Globus pallidus (tissue), 1 donor: Measurements from ENCODE around the gene HEPN1.

Experiments used
- DNase-seq: peaks from one replicate; pipeline ENCODE4 v3.0.0-alpha.2; 2015; ENCODE audit warnings: low spot score

HEPN1 gene

DNA sequence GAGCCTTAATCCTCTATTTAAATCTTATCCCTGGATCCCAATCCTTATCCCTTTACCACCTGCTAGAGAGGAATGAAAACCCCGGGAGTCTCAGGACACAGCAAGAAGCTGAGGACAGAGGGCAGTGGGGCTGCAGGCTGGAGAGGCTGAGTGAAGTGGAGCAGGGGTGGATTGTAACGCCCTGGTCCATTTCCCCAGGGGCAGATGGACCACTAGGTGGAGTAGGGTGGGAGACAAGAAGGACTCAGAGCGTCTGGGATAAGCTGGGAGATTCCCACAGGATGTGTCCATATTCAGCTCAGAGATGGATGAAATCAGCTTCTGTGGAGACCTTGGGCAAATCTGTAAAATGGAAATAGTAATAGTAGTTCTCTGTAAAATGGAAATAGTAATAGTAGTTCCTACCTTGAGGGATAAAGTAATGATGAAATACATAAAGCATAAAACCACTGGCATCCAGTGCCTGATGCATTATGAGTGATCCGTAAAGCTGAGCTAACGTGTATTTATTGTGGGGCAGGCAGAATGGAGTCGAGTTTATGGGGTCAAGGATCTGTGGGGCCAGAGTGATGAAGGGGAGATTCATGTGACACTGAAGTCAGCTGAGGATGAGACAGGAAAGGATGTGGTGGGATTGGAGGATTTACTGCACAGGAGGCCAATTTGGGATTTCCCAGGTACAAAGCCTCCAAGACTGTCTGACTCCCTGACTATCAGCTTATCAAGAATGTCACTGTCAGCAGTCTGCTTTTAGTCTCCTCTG is 19.5 kb upstream of the HEPN1 start:
- no peak for DNase-seq

GRCh38 chr11:124900464-124900863 is 18.6 kb upstream of the HEPN1 start:
- no peak for DNase-seq

GRCh38 chr11:124902616-124903015 is 16.4 kb upstream of the HEPN1 start:
- no peak for DNase-seq

DNA sequence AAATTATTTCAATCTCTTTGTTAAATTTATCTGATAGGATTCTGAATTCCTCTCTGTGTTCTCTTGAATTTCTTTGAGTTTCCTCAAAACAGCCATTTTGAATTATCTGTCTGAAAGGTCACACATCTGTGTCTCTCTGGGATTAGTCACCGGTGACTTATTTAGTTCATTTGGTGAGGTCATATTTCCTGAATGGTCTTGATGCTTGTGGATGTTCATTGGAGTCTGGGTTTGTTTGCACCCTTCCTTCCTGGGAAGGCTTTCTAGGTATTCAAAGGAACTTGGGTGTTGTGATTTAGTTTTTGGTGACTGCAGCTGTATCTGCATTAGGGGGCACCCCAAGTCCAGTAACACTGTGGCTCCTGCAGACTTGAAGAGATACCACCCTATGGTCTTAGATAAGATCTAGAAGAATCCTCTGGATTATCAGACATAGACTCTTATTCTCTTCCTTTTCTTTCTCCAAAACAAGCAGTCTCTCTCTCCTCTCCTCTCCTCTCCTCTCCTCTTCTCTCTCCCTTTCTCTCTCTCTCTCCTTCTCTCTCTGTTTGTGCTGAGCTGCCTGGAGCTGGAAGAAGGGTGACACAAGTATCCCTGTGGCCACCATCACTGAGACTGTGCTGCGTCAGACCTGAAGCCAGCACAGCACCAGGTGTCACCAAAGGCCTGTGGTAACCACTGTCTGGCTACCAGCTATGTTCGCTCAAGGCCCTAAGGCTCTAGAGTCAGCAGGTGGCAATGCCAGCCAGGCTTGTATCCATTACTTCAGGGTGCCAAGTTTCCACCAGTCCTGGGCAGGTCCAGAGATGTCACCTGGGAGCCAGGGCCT is 3.3 kb upstream of the HEPN1 start:
- no peak for DNase-seq

DNA sequence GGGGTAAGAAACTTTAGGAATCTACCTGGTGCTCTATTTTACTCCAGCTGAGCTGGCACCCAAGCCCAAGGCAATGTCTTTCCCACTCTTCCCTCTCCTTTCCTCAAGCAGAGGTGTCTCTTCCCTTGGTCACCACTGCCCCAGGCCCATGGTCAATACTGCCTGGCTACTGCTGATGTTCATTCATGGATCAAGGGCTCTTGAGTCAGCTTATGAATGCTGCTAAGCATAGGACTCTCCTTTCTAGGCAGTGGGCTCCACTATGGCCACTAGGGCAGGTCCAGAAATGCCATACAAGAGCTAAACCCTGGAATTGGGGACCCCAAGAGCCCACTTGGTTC is 2.7 kb upstream of the HEPN1 start:
- no peak for DNase-seq

DNA sequence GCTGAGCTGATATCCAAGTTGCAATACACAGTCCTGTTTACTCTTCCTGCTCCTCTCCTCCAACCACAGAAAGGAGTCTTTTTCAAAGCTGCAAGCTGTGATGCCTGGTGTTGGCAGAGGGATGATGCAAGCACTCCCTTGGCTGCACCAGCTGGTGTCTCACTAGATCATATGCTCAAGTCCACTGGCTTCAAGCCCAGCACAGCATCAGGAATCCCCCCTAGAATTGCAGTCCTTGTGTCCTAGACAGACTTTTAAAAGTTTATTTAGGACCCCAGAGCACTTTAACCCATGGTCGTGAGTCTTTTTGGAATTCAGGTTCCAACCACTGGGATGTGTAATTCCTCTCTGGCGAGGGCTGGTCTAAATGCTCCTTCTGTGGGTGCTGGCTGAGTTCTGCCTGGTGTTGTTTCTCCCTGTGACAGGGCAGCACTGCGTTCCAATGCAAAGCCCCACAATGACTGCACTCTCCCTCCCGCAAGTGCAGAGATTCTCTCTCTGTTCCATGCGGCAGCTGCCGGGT is 1.9 kb upstream of the HEPN1 start:
- peak; percentile 94 for DNase-seq

DNA sequence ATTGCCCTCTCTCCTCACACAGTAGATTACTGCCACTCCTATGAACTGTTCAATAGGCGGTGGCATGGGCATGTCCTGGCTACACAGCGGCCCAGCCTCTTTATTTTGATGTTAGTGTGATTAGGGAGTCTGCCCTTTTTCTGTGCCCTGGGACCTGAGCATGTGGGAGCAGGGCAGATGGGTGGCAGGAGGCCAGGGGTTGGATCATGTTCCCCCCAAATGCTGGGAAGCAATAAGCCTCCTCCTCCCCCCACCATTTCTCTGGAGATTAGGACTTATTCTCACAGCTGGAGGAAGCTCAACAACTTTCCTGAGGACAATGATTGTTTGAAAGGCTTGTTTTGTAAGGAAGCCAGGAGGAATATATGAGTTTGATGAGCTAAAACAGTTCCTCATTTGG is 848 bp downstream of the HEPN1 start:
- DNase-seq, result no peak

DNA sequence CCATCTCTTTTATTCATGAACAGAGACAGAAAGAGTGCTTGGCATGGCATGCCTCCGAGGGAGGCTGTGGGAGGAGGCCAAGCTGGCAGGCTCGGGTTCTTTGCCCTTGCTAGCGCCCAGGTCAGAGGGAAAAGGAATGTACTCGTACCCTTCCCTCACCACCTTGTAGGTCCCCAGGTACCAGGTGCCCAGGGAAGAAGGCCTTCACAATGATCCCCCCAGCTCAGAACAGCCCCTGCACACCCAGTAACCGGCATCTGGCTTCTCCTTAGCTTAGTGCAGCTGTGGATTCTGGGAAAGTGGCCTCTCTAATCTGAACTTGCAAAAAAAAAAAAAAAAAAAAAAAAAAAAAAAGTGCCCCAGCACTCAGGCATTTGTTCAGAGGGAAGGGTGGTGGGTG is 1.3 kb downstream of the HEPN1 start:
- DNase-seq, result no peak

DNA sequence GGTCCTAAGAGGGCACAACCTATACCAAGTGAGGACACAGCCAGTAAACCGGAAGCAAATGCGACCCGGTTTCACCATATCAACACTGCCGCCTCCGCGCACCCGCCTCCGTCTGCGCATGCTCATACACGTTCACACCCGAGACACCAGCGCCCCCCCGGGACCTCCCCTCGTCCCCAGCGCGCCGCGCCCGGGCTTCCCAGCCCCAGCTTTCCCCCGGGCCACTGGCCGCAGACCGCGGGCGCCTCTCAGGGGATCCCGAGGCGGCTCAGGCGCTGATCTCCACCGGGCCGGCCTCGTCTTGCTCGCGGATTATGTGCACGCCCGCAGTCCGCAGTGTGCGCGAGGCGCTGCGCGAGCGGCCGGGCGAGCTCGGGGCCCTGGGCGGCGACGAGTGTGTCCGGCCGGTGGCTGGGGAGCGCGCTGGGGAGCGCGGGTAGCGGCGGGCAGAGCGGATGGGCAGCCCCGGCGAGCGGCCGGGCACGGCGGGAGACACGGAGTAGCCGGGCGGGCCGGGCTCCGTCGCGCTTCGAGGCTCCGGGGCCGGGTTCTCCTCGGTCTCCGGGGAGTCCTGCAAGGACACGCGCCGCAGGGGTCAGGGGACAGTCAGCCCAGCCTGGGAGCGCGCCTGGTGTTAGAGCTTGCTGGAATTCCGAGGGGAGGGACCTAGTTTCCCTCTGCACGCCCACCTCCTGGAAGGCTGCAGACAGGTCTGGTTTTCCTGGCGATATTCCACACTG is 2.0 kb downstream of the HEPN1 start:
- no peak for DNase-seq

DNA sequence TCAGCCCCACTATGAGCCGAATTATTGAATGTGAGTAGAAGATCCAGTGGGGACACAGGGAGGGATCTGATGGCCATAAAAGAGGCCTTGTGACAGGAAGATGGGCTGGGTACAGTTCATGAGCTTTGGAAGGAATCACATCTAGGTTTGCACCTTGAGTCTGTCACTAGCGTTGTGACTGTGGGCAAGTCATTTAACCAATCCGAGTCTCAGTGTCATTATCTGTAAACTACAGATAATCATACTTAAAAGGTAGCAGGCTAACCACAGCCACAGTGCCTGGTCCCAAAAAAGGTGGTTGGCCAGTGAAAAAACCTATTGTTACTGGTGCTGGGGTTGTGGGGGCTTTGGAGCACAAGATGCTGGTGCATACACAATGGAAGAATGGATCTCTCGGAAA is 3.8 kb downstream of the HEPN1 start:
- no peak for DNase-seq

DNA sequence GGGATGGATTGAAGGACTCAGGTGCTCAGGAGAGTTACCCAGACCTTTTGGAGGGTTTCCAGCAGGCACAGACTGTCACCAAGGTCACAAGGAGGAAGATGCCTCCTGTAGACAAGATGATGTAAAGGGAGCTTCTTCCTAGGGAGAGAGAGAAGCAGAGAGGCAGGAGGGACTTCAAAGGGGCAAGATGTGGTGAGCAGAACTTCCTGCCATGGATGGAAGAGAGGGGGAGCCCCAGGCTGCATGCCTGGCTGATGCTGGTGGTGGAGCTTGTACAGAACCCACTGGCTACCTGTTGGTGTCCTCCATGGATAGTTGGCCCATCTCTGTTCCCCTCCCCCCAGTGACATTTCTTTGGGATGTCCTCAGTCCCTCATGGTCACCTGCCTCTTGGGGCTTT is 4.2 kb downstream of the HEPN1 start:
- no peak for DNase-seq

DNA sequence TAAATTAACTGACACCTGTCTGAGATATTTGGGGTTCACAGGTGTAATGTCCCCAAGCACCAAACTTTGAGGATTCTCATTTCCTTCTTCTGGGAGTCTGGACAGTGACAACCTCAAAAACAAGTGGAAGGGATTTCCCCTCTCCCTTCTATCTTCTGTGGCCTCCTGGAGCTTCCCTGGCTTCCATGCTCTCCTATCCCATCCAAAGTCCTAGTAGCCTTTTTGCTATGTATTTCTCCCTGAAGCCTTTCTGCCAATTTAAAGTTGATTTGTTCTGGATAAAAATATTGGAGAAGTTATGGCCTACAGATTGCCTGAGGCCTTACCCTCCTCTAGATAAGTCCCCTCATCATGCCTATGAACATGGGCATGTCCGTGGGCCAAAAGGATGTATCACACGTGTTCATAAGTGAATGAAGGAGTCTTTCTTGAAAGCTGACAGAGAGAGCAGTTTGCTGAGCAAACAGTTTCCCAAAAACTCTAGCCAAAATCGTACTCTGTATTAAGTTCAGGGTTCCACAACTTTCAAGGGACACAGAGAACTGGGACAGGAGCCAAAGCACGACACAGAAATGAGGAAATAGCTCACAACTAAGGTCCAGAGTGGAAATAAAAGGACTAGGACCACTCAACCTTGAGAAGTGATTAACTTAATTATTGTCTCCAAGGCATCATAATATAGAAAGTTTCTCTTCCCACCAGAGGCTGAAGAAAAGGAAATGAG is 10.1 kb downstream of the HEPN1 start:
- no peak for DNase-seq

DNA sequence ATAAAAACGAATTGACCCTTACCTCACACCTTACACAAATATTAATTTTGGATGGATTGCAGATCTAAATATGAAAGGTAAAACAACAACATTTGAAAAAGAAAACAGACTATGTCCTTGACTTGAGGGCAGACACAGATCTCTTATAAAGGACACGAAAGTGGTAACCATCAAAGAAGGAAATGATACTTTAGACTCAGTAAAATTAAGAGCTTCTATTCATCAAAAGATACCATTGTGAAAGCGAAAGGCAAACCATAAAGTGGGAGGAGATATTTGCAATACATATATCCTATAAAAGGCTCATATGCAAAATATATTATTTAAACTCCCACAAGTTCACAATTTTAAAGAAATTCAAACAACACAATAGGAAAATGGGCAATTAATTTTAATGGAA is 11.7 kb downstream of the HEPN1 start:
- no peak for DNase-seq

- DNase-seq, result no peak
Measured at GRCh38 chr11:124934862-124935547, 16.0 kb downstream of the HEPN1 start.

DNA sequence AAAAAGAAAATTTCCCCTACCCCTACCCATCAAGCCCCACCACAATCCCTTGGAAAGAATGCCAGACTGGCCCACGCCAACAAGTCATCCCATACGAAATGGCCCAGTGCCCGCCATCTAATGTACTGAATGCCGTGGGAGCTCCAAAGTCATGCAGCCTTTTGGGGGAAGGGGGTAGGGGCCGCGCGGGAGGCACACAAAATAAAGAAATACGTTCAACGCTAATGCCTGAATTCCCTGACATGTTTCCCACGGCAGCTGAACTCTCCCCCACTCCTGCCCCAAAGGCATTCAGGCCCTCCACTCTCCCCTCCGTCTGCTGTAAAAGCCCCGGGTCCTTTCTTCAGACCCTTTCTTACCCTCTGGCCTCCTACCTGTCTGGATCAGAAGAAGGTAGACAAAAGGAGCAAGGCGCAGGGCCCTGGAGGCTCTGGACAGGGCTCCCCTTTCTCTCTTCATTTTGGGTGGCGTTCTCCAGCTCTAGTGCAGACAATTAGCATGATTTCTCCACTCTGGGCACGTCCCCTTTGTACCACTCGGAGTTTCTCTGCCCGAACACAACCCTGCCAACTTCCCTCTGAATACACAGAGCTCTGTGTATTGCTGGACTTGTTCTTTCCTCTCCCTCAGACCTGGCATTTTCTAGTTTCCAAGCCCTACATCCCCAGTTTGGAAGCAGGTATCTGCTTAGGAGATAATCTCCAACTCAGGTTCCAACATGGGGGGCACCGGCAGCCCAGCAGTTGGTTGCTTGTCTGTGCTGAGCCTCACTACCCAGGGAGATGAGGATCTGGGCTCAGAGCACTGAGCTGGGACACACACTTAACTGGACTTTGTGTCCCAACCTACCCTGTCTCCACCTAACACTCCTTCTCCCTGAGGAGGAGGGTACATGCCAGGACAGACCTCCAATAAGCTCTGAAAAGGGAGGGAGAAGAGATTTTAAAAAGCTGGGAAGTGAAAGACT is 16.8 kb downstream of the HEPN1 start, which contains the start of gene HEPACAM:
TSS of gene HEPACAM (minus strand) at position 500 of the 967 bp plus-strand sequence. CDS start at position 459, 41 bp downstream.
- peak; percentile 97 for DNase-seq

DNA sequence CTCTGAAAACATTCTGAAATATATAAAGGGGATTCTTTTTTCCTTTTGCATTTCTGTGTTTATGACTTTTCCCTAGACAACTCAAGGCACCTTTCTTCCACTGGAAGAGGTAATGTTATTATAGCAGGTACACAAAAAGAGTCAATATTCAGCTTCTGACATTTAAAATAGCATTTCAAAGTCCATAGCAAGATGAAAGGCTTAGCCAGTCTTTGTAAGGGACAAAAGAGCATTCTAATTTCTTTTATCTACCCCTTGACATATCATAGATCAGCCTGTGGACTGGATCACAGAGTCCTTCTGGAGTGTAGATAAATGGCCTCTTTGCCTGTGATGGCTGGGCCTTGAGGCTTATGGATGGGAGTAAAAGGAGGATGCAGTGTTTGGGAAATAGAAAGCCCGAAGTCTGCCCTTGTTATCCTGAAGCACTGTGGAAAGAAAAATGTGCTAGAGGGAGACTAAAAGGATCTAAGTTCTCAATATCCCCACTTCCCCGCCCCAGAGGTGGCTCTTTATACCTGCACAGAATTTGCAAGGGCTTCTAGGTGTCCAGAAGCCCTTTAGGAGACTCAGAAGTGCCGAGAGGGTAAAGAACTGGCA is 18.4 kb downstream of the HEPN1 start:
- DNase-seq, result no peak

- DNase-seq, result no peak
Measured at GRCh38 chr11:124938206-124938765, 19.2 kb downstream of the HEPN1 start.

- DNase-seq, result no peak
Measured at GRCh38 chr11:124938970-124939369, 19.9 kb downstream of the HEPN1 start.

- DNase-seq, result no peak
Measured at GRCh38 chr11:124941703-124942102, 22.7 kb downstream of the HEPN1 start.
